Endothelial cell of umbilical vein (primary cell): ENCODE measurements around the gene ERVK3-1. TPM values are rescaled to one million over a fixed set of nuclear protein-coding genes. Genes with fewer than 3 reads are reported as not detected.

Experiments
- BruUV-seq: library from RNA; stranded (reverse); fragments of 400-500 nt; replicated peaks from 2 replicates; lab custom pipeline; 2021; lab: Mats Ljungman, UMichigan
- CTCF ChIA-PET: fragments of 300-600, 350-600 bp; sonication (Branson Sonifier 250); formaldehyde crosslinking; loops from one replicate; lab custom pipeline; 2021; ENCODE audit warnings: antibody characterized with exemption, inconsistent platforms; lab: Charles Lee
- POLR2A ChIA-PET: fragments of 300-600, 350-600 bp; sonication (Branson Sonifier 250); formaldehyde crosslinking; loops from one replicate; lab custom pipeline; 2021; ENCODE audit warnings: antibody characterized with exemption, inconsistent platforms; lab: Charles Lee
- DNase-seq: peaks from one replicate; pipeline ENCODE4 v3.0.0-alpha.2; 2011; ENCODE audit warnings: low read depth, low spot score
- FAIRE-seq: peaks from 2 replicates; lab custom pipeline; 2011; peaks lifted over from hg19 to GRCh38; lab: Jason Lieb, UNC
- H2AFZ ChIP-seq: 2 replicates; pipeline ENCODE4 v1.6.0; 2012; ENCODE audit warnings: low read depth, low read length, control low read depth, inconsistent platforms
- H3K27ac ChIP-seq: 2 replicates; pipeline ENCODE4 v1.5.1; 2011; ENCODE audit warnings: low read depth, mild to moderate bottlenecking, control low read depth, low read length, moderate library complexity; ENCODE audit not compliant: insufficient read depth
- H3K27me3 ChIP-seq, 2 experiments: 2 replicates each; pipeline versions ENCODE4 v1.6.0 to v1.6.1; 2011; ENCODE audit warnings: low read length in 2 of 2, mixed read lengths in 1 of 2; ENCODE audit not compliant: control insufficient read depth in 2 of 2, insufficient read depth in 2 of 2
- H3K36me3 ChIP-seq, 2 experiments: 2 replicates in 1 of 2; 3 replicates in 1 of 2; pipeline ENCODE4 v1.5.1; 2011; ENCODE audit warnings: low read length in 2 of 2, mild to moderate bottlenecking in 1 of 2, moderate library complexity in 1 of 2; ENCODE audit not compliant: control insufficient read depth in 2 of 2, insufficient read depth in 2 of 2; ENCODE audit errors: extremely low read depth in 1 of 2
- H3K4me1 ChIP-seq: 3 replicates; pipeline ENCODE4 v1.5.1; 2011; ENCODE audit warnings: mild to moderate bottlenecking, low read length; ENCODE audit not compliant: control insufficient read depth, insufficient read depth; ENCODE audit errors: extremely low read depth
- H3K4me2 ChIP-seq: 2 replicates; pipeline ENCODE4 v1.6.1; 2011; ENCODE audit warnings: low read length, control low read depth, mixed read lengths; ENCODE audit not compliant: insufficient read depth
- H3K4me3 ChIP-seq, 3 experiments: fragments of 200-600 bp in 1 of 3; sonication (generic), shearing (Covaris generic) in 1 of 3; replicated peaks in 1 of 3; 2 replicates each; pipeline ENCODE4 v1.5.1; 2011 to 2016; ENCODE audit warnings: control low read depth in 3 of 3, low read length in 3 of 3, mild to moderate bottlenecking in 2 of 3, inconsistent platforms in 1 of 3, low read depth in 1 of 3, moderate library complexity in 1 of 3; ENCODE audit not compliant: insufficient read depth in 1 of 3
- H3K79me2 ChIP-seq: 2 replicates; pipeline ENCODE4 v1.6.0; 2012; ENCODE audit warnings: low read length, inconsistent platforms; ENCODE audit not compliant: control insufficient read depth, insufficient read depth
- H3K9ac ChIP-seq: replicated peaks from 2 replicates; pipeline ENCODE3; 2011; ENCODE audit warnings: low read length, control low read depth; ENCODE audit not compliant: insufficient read depth; ENCODE audit errors: extremely low read depth
- H3K9me1 ChIP-seq: replicated peaks from 3 replicates; pipeline ENCODE4 v1.6.0; 2011; ENCODE audit warnings: mild to moderate bottlenecking, low read length; ENCODE audit not compliant: control insufficient read depth, insufficient read depth; ENCODE audit errors: extremely low read depth
- H3K9me3 ChIP-seq: replicated peaks from 2 replicates; pipeline ENCODE4 v1.5.1; 2012; ENCODE audit warnings: low read length, inconsistent platforms; ENCODE audit not compliant: control insufficient read depth, insufficient read depth
- H4K20me1 ChIP-seq: replicated peaks from 2 replicates; pipeline ENCODE3; 2011; ENCODE audit warnings: mild to moderate bottlenecking, low read length; ENCODE audit not compliant: control insufficient read depth, insufficient read depth; ENCODE audit errors: extremely low read depth
- CTCF ChIP-seq, 2 donors: IDR thresholded peaks; 1 replicate in 1 of 2; 2 replicates in 1 of 2; pipeline ENCODE4 v1.5.1; 2011; ENCODE audit warnings: low read length in 2 of 2, mild to moderate bottlenecking in 2 of 2, moderate library complexity in 2 of 2, control low read depth in 1 of 2, inconsistent platforms in 1 of 2, low read depth in 1 of 2; ENCODE audit not compliant: insufficient read depth in 1 of 2; ENCODE audit errors: extremely low read depth in 1 of 2
- EZH2 ChIP-seq: IDR thresholded peaks from 2 replicates; pipeline ENCODE4 v1.6.1; 2012; ENCODE audit warnings: borderline replicate concordance, low read depth, mild to moderate bottlenecking, moderate library complexity, low read length, inconsistent platforms; ENCODE audit not compliant: severe bottlenecking
- FOS ChIP-seq: IDR thresholded peaks from 2 replicates; pipeline ENCODE4 v1.6.1; 2011; ENCODE audit warnings: mild to moderate bottlenecking, low read length, moderate library complexity, borderline replicate concordance; ENCODE audit not compliant: insufficient read depth
- GATA2 ChIP-seq: IDR thresholded peaks from 2 replicates; pipeline ENCODE4 v1.7.0; 2011; ENCODE audit warnings: low read depth, mild to moderate bottlenecking, moderate library complexity, mixed read lengths, low read length; ENCODE audit not compliant: insufficient read length, insufficient read depth
- JUN ChIP-seq: IDR thresholded peaks from 2 replicates; pipeline ENCODE4 v1.6.1; 2011; ENCODE audit warnings: borderline replicate concordance, low read depth; ENCODE audit not compliant: insufficient read length, insufficient read depth
- MYC ChIP-seq: IDR thresholded peaks from one replicate; pipeline ENCODE4 v1.6.1; 2011; ENCODE audit warnings: mild to moderate bottlenecking, low read depth, low read length
- POLR2A ChIP-seq: IDR thresholded peaks from 2 replicates; pipeline ENCODE4 v1.6.1; 2012; ENCODE audit warnings: low read depth, mild to moderate bottlenecking, control low read depth, low read length
- POLR2AphosphoS5 ChIP-seq: IDR thresholded peaks from 2 replicates; pipeline ENCODE4 v1.6.1; 2012; ENCODE audit warnings: low read depth, mild to moderate bottlenecking, control low read depth, low read length, moderate library complexity; ENCODE audit not compliant: insufficient read depth
- dilution Hi-C: fragments of 300-500 bp; cut with MboI; formaldehyde crosslinking; loops from one replicate; pipeline ENCODE4 v1.15.0; 2019; ENCODE audit warnings: low sequenced_read_pairs; ENCODE audit not compliant: extremely low pct_ligation_motif_present
- intact Hi-C: fragments of 100-400 bp; cut with micrococcal nuclease; formaldehyde crosslinking; loops from one replicate; pipeline ENCODE4 v1.10.0; 2022
- polyA plus RNA-seq, 4 experiments: library from polyadenylated mRNA; depleted of rRNA in 3 of 4; stranded (reverse) in 3 of 4; unstranded in 1 of 4; fragments of >200 nt; gene quantifications; 2 replicates each; pipeline versions ENCODE4 v1.2.1 to v1.2.3, GENCODE V29; 2011 to 2012; ENCODE audit warnings: missing spikeins in 1 of 4
- total RNA-seq: library from RNA; stranded (reverse); gene quantifications from 2 replicates; pipeline ENCODE4 v1.2.3, GENCODE V29; 2021
- TF ChIP-seq, protein P1 (sequence below): IDR thresholded peaks from 2 replicates; pipeline ENCODE4 v1.6.1; 2011; ENCODE audit not compliant: insufficient read depth, insufficient read length

Gene ERVK3-1
- total and polyA plus RNA-seq, 2 donors (not counting 3 experiments of a cell fraction or from before 2014, with no cell fraction given) = 25.8 to 29.3 TPM

DNA sequence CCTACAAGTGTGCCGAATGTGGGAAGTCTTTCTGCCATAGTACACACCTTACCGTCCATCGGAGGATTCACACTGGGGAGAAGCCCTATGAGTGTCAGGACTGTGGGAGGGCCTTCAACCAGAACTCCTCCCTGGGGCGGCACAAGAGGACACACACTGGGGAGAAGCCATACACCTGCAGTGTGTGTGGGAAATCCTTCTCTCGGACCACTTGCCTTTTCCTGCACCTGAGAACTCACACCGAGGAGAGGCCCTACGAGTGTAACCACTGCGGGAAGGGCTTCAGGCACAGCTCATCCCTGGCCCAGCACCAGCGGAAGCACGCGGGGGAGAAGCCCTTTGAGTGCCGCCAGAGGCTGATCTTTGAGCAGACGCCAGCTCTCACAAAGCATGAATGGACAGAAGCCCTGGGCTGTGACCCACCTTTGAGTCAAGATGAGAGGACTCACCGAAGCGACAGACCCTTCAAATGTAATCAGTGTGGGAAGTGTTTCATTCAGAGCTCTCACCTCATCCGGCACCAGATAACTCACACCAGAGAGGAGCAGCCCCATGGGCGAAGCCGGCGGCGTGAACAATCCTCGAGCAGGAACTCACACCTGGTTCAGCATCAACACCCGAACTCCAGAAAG is 10.3 kb upstream of the ERVK3-1 start:
- DNase-seq = no peak
- no peaks in the 10 kb centered on the region for H3K9me1 ChIP-seq
- ChIA-PET CTCF (no interaction called here), POLR2A (no interaction called here)
- intact Hi-C loops = no loop called here
- H2AFZ ChIP-seq = no peak overlapping the region
- H3K9ac ChIP-seq = no peak overlapping the region
- BruUV-seq = no TSS peak
- TF ChIP-seq POLR2A (no peak), MYC (no peak), EZH2 (no peak), POLR2AphosphoS5 (no peak), CTCF (IDR thresholded peaks at IDR 0.05; ENCODE audit: extremely low read depth in 1 of 2, insufficient read depth in 1 of 2, low read depth in 1 of 2, low read length in 2 of 2) (no peak), GATA2 (no peak), JUN (no peak), FOS (no peak)
- TF ChIP-seq, protein P1, sequence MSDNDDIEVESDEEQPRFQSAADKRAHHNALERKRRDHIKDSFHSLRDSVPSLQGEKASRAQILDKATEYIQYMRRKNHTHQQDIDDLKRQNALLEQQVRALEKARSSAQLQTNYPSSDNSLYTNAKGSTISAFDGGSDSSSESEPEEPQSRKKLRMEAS = no peak
- H4K20me1 ChIP-seq = no peaks in the 10 kb centered on the region
- H3K79me2 ChIP-seq = no peaks in the 10 kb centered on the region
- dilution Hi-C loops = no loop called here
- peaks cover 0 to 38% of the 10 kb centered on the region in 2 experiments for H3K36me3 ChIP-seq
- H3K9me3 ChIP-seq = peaks cover 8% of the 10 kb centered on the region
- H3K4me1 ChIP-seq = no peaks in the 10 kb centered on the region
- no peak overlapping the region for H3K4me2 ChIP-seq
- no peak for FAIRE-seq
- H3K4me3 ChIP-seq = no peak overlapping the region
- no peak overlapping the region for H3K27ac ChIP-seq
- no peaks in the 10 kb centered on the region for H3K27me3 ChIP-seq
